Trophoblast cell (in vitro differentiated cells and primary cell): ENCODE measurements around the gene SGCA.
A peak's percentile ranks its signal among the peaks of the same experiment; 100 is the strongest.

Source experiments
- DNase-seq, 2 donors: peaks; one replicate each; pipeline ENCODE4 v3.0.0-alpha.2; 2016
- H2AFZ ChIP-seq: 2 replicates; pipeline ENCODE4 v1.6.1; 2013; ENCODE audit warnings: low read length, moderate library complexity, mild to moderate bottlenecking; ENCODE audit not compliant: insufficient read depth, poor library complexity
- H2AK5ac ChIP-seq: 2 replicates; pipeline ENCODE4 v1.6.1; 2013; ENCODE audit warnings: mild to moderate bottlenecking, low read length
- H2BK120ac ChIP-seq: 2 replicates; pipeline ENCODE4 v1.6.1; 2013; ENCODE audit warnings: low read length, mild to moderate bottlenecking, moderate library complexity; ENCODE audit not compliant: insufficient read depth, poor library complexity
- H2BK12ac ChIP-seq: 2 replicates; pipeline ENCODE4 v1.6.1; 2013; ENCODE audit warnings: mild to moderate bottlenecking, low read length, moderate library complexity
- H2BK5ac ChIP-seq: 2 replicates; pipeline ENCODE4 v1.6.1; 2013; ENCODE audit warnings: low read length, low read depth, moderate library complexity, mild to moderate bottlenecking; ENCODE audit not compliant: poor library complexity
- H3K14ac ChIP-seq: 2 replicates; pipeline ENCODE4 v1.6.1; 2013; ENCODE audit warnings: mild to moderate bottlenecking, low read length
- H3K18ac ChIP-seq: 2 replicates; pipeline ENCODE4 v1.6.1; 2013; ENCODE audit warnings: mild to moderate bottlenecking, low read length
- H3K23ac ChIP-seq: 2 replicates; pipeline ENCODE4 v1.6.1; 2013; ENCODE audit warnings: low read length
- H3K27ac ChIP-seq: 2 replicates; pipeline ENCODE4 v1.5.1; 2013; ENCODE audit warnings: low read depth, mild to moderate bottlenecking, inconsistent platforms, low read length, moderate library complexity
- H3K27me3 ChIP-seq: 2 replicates; pipeline ENCODE4 v1.6.1; 2013; ENCODE audit warnings: inconsistent platforms, mild to moderate bottlenecking, low read length, moderate library complexity; ENCODE audit not compliant: insufficient read depth
- H3K36me3 ChIP-seq, 2 experiments: 1 replicate in 1 of 2; 2 replicates in 1 of 2; pipeline ENCODE4 v1.6.1; 2013; ENCODE audit warnings: low read length in 2 of 2, mild to moderate bottlenecking in 2 of 2, moderate library complexity in 1 of 2; ENCODE audit not compliant: insufficient read depth in 2 of 2, control insufficient read depth in 1 of 2
- H3K4ac ChIP-seq: 2 replicates; pipeline ENCODE4 v1.6.1; 2013; ENCODE audit warnings: low read depth, mild to moderate bottlenecking, low read length, moderate library complexity
- H3K4me1 ChIP-seq, 2 experiments: 1 replicate in 1 of 2; 2 replicates in 1 of 2; pipeline ENCODE4 v1.6.1; 2013; ENCODE audit warnings: low read length in 2 of 2, mild to moderate bottlenecking in 2 of 2, moderate library complexity in 1 of 2; ENCODE audit not compliant: insufficient read depth in 2 of 2, control insufficient read depth in 1 of 2
- H3K4me2 ChIP-seq: 2 replicates; pipeline ENCODE4 v1.6.1; 2013; ENCODE audit warnings: inconsistent platforms, mild to moderate bottlenecking, low read length, moderate library complexity
- H3K4me3 ChIP-seq: 2 replicates; pipeline ENCODE4 v1.5.1; 2013; ENCODE audit warnings: mild to moderate bottlenecking, low read depth, low read length, inconsistent platforms
- H3K79me1 ChIP-seq: one replicate; pipeline ENCODE4 v1.6.1; 2013; ENCODE audit warnings: low read length
- H3K79me2 ChIP-seq: 2 replicates; pipeline ENCODE4 v1.6.1; 2013; ENCODE audit warnings: low read length, mild to moderate bottlenecking; ENCODE audit not compliant: control insufficient read depth, insufficient read depth, poor library complexity
- H3K9ac ChIP-seq: 2 replicates; pipeline ENCODE4 v1.6.1; 2013; ENCODE audit warnings: mild to moderate bottlenecking, low read length
- H3K9me3 ChIP-seq: 2 replicates; pipeline ENCODE4 v1.6.1; 2013; ENCODE audit warnings: low read depth, mild to moderate bottlenecking, control low read depth, inconsistent platforms, low read length; ENCODE audit not compliant: insufficient read depth
- H4K12ac ChIP-seq: 2 replicates; pipeline ENCODE4 v1.6.1; 2013; ENCODE audit warnings: low read depth, mild to moderate bottlenecking, low read length, moderate library complexity
- H4K8ac ChIP-seq: 2 replicates; pipeline ENCODE4 v1.6.1; 2013; ENCODE audit warnings: low read depth, mild to moderate bottlenecking, low read length, moderate library complexity
- H4K91ac ChIP-seq: one replicate; pipeline ENCODE4 v1.6.1; 2013; ENCODE audit warnings: low read depth, mild to moderate bottlenecking, low read length, moderate library complexity
- WGBS: extraction: QIAGEN DNeasy Blood & Tissue Kit; methylation state at CpG from one replicate; pipeline ENCODE4 v1.1.7; 2013; ENCODE audit warnings: missing lambda C conversion rate; ENCODE audit not compliant: insufficient read length, insufficient coverage; ENCODE audit errors: extremely low coverage; 5-methylcytosine and 5-hydroxymethylcytosine counted together

The SGCA gene

DNA sequence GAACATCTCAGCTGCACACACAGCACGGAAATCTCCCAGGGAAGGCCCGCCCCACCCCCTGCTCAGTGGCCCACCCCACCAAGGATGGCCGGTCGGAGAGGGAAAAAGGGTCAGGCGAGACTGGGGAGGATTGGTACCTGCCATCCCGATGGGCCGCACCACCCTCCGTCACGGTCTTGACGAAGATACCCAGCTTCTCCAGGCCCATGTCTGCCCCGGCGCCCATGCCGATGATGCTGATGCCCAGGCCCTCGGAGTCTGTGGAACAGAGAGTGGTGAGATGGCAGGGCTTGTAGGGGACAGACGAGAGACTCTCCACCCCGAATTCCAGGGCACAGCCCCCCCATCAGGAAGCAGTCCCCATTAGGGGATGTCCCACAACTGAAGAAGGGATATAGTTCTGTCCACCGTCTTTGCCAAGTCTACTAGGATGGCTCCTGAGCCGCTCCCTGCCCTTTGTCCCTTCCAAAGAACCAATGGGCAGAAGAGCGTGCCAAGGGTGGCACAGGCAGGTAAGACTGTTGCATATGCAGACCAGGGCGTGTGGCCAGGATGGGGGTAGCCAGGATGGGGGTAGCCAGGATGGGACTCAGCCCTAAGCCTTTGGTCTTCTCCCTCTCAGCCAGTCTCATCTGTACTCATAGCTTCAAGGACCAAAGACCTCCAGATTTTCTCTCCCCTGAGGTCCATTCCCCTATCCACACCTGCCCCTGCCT, 22.2 kb upstream of the SGCA start:
- H2BK12ac ChIP-seq, result no peak overlapping the region
- H3K9me3 ChIP-seq, result peaks cover 3% of the 10 kb centered on the region
- H2BK120ac ChIP-seq, result no peak overlapping the region
- no peaks in the 10 kb centered on the region for H3K79me2 ChIP-seq
- H3K14ac ChIP-seq, result no peak overlapping the region
- H2AFZ ChIP-seq, result no peak overlapping the region
- H3K23ac ChIP-seq, result no peak overlapping the region
- no peak overlapping the region for H3K4me2 ChIP-seq
- H3K4me1 ChIP-seq, result peaks cover 4 to 14% of the 10 kb centered on the region in 2 experiments
- no peaks in the 10 kb centered on the region for H3K27me3 ChIP-seq
- no peak overlapping the region for H3K27ac ChIP-seq
- peaks cover 72 to 77% of the 10 kb centered on the region in 2 experiments for H3K36me3 ChIP-seq
- H3K4ac ChIP-seq, result no peak overlapping the region
- H3K9ac ChIP-seq, result no peak overlapping the region
- WGBS, result no CpG with 5 or more reads among the region's 20 CpGs
- no peak overlapping the region for H3K18ac ChIP-seq
- H4K8ac ChIP-seq, result no peak overlapping the region
- H2AK5ac ChIP-seq, result no peak overlapping the region
- H3K79me1 ChIP-seq, result no peaks in the 10 kb centered on the region
- H3K4me3 ChIP-seq, result no peak overlapping the region
- H2BK5ac ChIP-seq, result no peak overlapping the region
- no peak overlapping the region for H4K91ac ChIP-seq
- no peak overlapping the region for H4K12ac ChIP-seq
- DNase-seq, result peak in 1 of 2 donors; percentile 21

DNA sequence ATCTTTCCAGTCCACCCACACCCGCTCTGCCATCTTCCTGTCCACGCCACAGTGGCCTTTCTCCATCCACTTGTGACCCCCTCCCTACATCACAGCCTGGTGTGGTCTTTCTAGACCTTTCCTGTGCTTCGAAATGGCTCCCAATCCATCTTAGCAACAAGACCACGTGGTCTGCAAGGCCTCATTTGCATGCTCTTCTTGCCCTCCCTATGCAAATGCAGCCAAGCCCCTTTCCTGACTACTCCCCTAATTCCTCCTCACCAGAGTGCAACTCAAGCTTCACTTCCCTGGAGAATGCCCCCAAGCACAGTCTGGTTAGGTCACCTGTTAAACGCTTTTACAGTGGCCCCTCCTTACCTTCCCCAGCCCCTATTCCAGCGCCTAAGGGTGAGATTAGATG, 21.4 kb upstream of the SGCA start:
- Histone ChIP-seq H2BK120ac (no peak overlapping the region), H3K36me3 (peaks cover 66 to 69% of the 10 kb centered on the region in 2 experiments), H3K27ac (no peak overlapping the region), H4K12ac (no peak overlapping the region), H3K79me2 (peaks cover 4% of the 10 kb centered on the region), H3K4me1 (peaks cover 5 to 19% of the 10 kb centered on the region in 2 experiments), H2BK5ac (no peak overlapping the region), H3K4me2 (no peak overlapping the region), H3K79me1 (peaks cover 4% of the 10 kb centered on the region), H2AK5ac (no peak overlapping the region), H3K14ac (no peak overlapping the region), H4K91ac (no peak overlapping the region), H3K23ac (no peak overlapping the region), H3K4me3 (no peak overlapping the region), H4K8ac (no peak overlapping the region), H3K9me3 (peaks cover 3% of the 10 kb centered on the region), H3K9ac (no peak overlapping the region), H3K27me3 (no peaks in the 10 kb centered on the region), H3K18ac (no peak overlapping the region), H2AFZ (no peak overlapping the region), H3K4ac (no peak overlapping the region), H2BK12ac (no peak overlapping the region)
- DNase-seq, result no peak
- WGBS, result no CpG with 5 or more reads among the region's 6 CpGs

DNA sequence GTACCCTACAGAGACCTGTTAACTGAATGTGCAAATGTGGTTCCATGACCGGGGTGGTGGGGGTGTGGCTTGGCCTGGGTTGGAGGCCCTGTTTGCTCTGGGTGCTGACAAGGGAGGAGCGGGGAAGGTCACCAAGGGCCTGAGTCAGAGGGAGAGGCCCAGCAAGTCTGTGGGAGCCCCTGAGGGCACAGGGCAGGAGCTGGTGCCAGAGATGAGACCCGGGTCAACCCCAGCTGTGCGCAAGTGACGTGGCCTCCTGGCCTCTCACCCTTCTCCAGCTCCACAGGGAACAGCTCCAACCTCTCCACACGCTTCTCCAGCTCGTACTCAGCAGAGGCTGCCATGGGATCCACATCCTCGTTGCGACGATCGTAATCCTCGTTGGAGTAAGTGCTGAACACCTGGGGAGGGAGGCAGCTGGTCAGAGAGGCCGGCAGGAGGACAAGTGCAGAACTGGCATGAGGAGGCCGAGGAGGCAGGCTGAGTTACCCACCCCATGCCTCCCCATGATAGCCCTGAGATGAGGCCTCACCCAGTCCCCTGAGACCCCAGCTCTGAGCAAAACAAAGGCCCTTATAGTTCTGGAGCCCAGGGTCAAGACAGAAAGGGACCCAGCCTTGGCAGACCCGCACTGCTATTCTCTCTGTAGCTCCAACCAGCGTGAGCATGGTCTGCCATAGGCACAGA, 20.8 kb upstream of the SGCA start:
- H2BK5ac ChIP-seq, result no peak overlapping the region
- H3K9ac ChIP-seq, result no peak overlapping the region
- H3K27me3 ChIP-seq, result no peaks in the 10 kb centered on the region
- no peak overlapping the region for H4K91ac ChIP-seq
- peaks cover 5 to 23% of the 10 kb centered on the region in 2 experiments for H3K4me1 ChIP-seq
- no peak overlapping the region for H4K8ac ChIP-seq
- H2AK5ac ChIP-seq, result no peak overlapping the region
- H3K14ac ChIP-seq, result no peak overlapping the region
- DNase-seq, result peak in 1 of 2 donors; percentile 33
- H3K79me1 ChIP-seq, result peaks cover 9% of the 10 kb centered on the region
- H3K36me3 ChIP-seq, result peaks cover 60 to 65% of the 10 kb centered on the region in 2 experiments
- H2AFZ ChIP-seq, result no peak overlapping the region
- H3K4me2 ChIP-seq, result no peak overlapping the region
- no peak overlapping the region for H3K27ac ChIP-seq
- no peak overlapping the region for H2BK120ac ChIP-seq
- H2BK12ac ChIP-seq, result no peak overlapping the region
- H3K4ac ChIP-seq, result no peak overlapping the region
- no peak overlapping the region for H3K18ac ChIP-seq
- WGBS, result no CpG with 5 or more reads among the region's 16 CpGs
- peaks cover 3% of the 10 kb centered on the region for H3K9me3 ChIP-seq
- H3K23ac ChIP-seq, result no peak overlapping the region
- no peak overlapping the region for H4K12ac ChIP-seq
- H3K4me3 ChIP-seq, result no peak overlapping the region
- H3K79me2 ChIP-seq, result peaks cover 10% of the 10 kb centered on the region

DNA sequence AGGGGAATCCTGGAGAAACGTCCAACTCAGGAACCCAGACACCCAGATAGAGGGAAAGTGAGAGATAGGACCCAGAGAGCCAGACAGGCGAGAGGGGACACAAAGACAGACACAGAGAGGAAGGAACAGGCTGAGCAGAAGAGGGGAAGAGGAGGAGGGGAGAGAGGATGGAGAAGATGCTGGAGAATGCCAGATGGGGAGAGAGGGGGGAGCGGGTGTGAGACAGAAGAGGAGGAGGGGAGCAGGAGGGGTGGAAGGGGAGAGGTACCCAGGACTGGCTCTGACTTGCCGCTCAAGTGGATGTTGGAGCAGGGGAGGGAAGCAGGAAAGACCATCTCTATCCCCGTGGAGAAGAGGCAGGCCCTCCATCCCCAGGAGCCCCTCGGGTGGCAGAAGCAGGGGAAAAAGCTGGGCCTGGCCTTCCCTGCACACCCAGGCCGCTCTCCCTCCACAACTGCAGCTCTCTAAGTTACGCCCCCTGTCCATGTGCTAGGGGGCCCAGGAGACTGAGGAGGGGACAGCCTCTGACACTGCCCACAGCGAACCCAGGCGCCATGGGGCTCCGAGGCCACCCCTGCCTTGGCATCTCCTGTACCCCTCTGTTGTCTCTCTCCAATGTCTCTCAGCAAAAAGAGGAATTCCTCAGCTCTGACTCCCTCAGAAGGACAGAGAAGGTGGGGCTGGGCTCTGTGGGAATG, 20.1 kb upstream of the SGCA start:
- Histone ChIP-seq H4K8ac (no peak overlapping the region), H3K4me2 (no peak overlapping the region), H3K23ac (no peak overlapping the region), H3K4ac (no peak overlapping the region), H2AK5ac (no peak overlapping the region), H3K4me1 (peaks cover 5 to 21% of the 10 kb centered on the region in 2 experiments), H3K79me1 (peaks cover 11% of the 10 kb centered on the region), H3K18ac (peak overlapping the region; percentile 15), H3K9me3 (peaks cover 3% of the 10 kb centered on the region), H2BK5ac (no peak overlapping the region), H2AFZ (no peak overlapping the region), H4K91ac (no peak overlapping the region), H3K36me3 (peaks cover 53 to 59% of the 10 kb centered on the region in 2 experiments), H3K4me3 (no peak overlapping the region), H4K12ac (no peak overlapping the region), H2BK12ac (no peak overlapping the region), H3K27me3 (no peaks in the 10 kb centered on the region), H3K14ac (no peak overlapping the region), H3K27ac (no peak overlapping the region), H3K79me2 (peaks cover 15% of the 10 kb centered on the region), H3K9ac (no peak overlapping the region), H2BK120ac (no peak overlapping the region)
- WGBS, result no CpG with 5 or more reads among the region's 11 CpGs
- no peak for DNase-seq
